Glutamatergic neuron (in vitro differentiated cells): ENCODE results near the gene ABI1. TPM values are rescaled to one million over a fixed set of nuclear protein-coding genes. Genes with fewer than 3 reads are reported as not detected.

Experiments used
- DNase-seq: peaks from one replicate; pipeline ENCODE4 v3.0.0; 2022
- H3K27ac Mint-ChIP-seq: one replicate; pipeline ENCODE4 v1.8.0; 2020; ENCODE audit warnings: mild to moderate bottlenecking, mixed read lengths, inconsistent platforms; ENCODE audit not compliant: unreplicated experiment
- H3K27me3 Mint-ChIP-seq: one replicate; pipeline ENCODE4 v1.8.0; 2020; ENCODE audit warnings: mild to moderate bottlenecking, moderate library complexity, mixed read lengths, inconsistent platforms; ENCODE audit not compliant: unreplicated experiment
- H3K36me3 Mint-ChIP-seq: one replicate; pipeline ENCODE4 v1.8.0; 2020; ENCODE audit warnings: mild to moderate bottlenecking, mixed read lengths, inconsistent platforms; ENCODE audit not compliant: unreplicated experiment
- H3K4me1 Mint-ChIP-seq: one replicate; pipeline ENCODE4 v1.8.0; 2020; ENCODE audit warnings: mild to moderate bottlenecking, low read depth, mixed read lengths, inconsistent platforms; ENCODE audit not compliant: unreplicated experiment
- H3K4me3 Mint-ChIP-seq: one replicate; pipeline ENCODE4 v1.8.0; 2020; ENCODE audit warnings: mild to moderate bottlenecking, mixed read lengths, inconsistent platforms; ENCODE audit not compliant: unreplicated experiment
- H3K9me3 Mint-ChIP-seq: one replicate; pipeline ENCODE4 v1.8.0; 2020; ENCODE audit warnings: mild to moderate bottlenecking, moderate library complexity, mixed read lengths, inconsistent platforms; ENCODE audit not compliant: unreplicated experiment
- total RNA-seq: library from RNA; stranded (reverse); fragmentation: NEBNext Ultra II Directional; extraction: Animal tissue kit (Norgen Biotek cat#: 25700); gene quantifications from one replicate; pipeline ENCODE4 v1.2.1, GENCODE V29; 2021; ENCODE audit not compliant: unreplicated experiment
- TF ChIP-seq, protein P1 (sequence below): fragments of 200-600 bp; sonication (generic); IDR thresholded peaks from one replicate; pipeline ENCODE4 v1.5.0; 2021; ENCODE audit not compliant: partially characterized antibody, unreplicated experiment

Gene ABI1
- total RNA-seq, 1 donor from 2014 or later = 37.3 TPM

DNA sequence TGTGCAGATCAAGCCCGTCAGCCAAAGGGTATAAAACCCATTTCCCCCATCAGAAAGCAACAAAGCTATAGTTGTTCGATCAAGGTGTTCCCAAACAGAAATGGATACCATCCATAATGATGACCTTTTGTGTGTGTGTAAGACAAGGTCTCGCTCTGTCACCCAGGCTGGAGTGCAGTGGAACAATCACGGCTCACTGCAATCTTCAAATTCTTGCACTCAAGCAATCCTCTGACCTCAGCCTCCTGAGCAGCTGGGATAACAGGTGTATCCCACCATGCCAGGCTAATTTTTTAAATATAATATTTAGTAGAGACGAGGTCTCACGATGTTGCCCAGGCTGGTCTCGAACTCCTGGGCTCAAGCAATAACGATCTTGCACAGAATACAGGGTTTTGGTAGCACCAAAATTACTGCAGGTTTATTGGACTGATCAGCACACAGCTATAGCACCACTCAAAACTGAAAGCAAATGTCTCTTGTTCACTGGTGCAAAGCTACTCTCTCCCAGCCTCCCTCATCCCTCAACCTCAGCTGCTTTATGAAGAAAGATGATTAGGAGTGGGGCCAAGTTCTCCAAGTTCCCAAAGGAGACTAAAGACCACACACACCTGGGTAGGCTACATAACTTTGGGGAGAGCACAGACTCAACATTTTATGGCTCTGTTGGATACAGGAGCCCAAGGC is 80.5 kb downstream of the ABI1 start:
- TF ChIP-seq, protein P1, sequence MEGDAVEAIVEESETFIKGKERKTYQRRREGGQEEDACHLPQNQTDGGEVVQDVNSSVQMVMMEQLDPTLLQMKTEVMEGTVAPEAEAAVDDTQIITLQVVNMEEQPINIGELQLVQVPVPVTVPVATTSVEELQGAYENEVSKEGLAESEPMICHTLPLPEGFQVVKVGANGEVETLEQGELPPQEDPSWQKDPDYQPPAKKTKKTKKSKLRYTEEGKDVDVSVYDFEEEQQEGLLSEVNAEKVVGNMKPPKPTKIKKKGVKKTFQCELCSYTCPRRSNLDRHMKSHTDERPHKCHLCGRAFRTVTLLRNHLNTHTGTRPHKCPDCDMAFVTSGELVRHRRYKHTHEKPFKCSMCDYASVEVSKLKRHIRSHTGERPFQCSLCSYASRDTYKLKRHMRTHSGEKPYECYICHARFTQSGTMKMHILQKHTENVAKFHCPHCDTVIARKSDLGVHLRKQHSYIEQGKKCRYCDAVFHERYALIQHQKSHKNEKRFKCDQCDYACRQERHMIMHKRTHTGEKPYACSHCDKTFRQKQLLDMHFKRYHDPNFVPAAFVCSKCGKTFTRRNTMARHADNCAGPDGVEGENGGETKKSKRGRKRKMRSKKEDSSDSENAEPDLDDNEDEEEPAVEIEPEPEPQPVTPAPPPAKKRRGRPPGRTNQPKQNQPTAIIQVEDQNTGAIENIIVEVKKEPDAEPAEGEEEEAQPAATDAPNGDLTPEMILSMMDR = no peak
- no peak for DNase-seq
- Mint-ChIP-seq H3K4me1 (peaks cover 13% of the 10 kb centered on the region), H3K9me3 (peaks cover 1% of the 10 kb centered on the region), H3K4me3 (no peak overlapping the region), H3K27me3 (no peaks in the 10 kb centered on the region), H3K36me3 (peaks cover 6% of the 10 kb centered on the region), H3K27ac (no peak overlapping the region)

DNA sequence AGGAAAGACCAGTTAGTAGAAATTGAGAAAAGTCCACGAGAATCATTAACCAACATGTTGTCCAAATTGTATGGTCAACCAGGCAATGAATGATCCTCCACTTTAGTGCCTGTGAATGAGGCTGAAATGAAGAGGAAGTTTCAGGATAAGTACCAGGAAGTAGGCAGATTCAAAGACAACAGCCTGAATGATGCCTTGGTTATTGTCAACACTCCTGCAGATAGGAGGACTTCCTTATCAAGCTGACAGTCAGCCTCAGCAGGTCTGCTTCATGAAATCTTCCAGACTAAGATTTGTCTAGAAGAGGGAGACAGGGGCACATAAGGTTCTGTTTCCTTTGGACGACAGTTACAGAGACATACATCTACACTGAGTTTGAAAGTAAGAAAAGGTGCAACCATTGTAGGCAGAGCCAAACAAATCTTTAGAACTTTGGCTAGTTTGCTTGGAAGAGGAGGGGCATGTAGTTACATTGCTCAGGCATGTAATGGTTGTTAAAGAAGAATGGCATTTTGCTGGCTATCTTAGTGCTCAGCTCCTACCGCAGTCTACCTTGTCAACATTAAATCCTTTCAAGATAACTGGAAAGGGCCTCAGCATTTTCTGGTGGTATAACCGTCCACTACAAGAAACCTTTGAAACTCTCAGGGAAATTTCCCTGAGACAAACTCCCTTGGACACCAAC is 81.4 kb downstream of the ABI1 start:
- H3K4me3 Mint-ChIP-seq = no peak overlapping the region
- peaks cover 1% of the 10 kb centered on the region for H3K9me3 Mint-ChIP-seq
- no peak for DNase-seq
- H3K4me1 Mint-ChIP-seq = peaks cover 8% of the 10 kb centered on the region
- H3K27me3 Mint-ChIP-seq = no peaks in the 10 kb centered on the region
- peaks cover 6% of the 10 kb centered on the region for H3K36me3 Mint-ChIP-seq
- no peak overlapping the region for H3K27ac Mint-ChIP-seq
- TF ChIP-seq, protein P1 = no peak

DNA sequence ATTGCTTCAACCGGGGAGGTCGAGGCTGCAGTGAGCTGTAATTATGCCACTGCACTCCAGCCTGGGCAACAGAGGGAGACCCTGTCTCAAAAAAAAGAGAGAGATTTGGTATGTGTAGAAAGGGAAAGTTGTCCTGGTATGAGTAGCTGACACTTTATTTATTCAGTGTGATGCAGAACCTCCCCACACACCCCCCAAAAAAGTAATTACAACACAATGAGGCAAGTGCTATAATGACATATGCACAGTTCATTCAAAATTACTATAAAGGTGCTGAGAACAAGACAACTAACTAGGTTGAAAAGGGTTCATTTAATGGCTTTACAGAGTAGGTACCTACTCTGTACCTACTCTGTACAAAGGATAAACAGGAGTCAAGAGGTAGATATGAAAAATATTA is 83.1 kb downstream of the ABI1 start:
- Mint-ChIP-seq H3K9me3 (peaks cover 1% of the 10 kb centered on the region), H3K27ac (no peak overlapping the region), H3K27me3 (no peaks in the 10 kb centered on the region), H3K4me3 (no peak overlapping the region), H3K36me3 (peaks cover 6% of the 10 kb centered on the region), H3K4me1 (peaks cover 8% of the 10 kb centered on the region)
- no peak for DNase-seq
- TF ChIP-seq, protein P1 = no peak

DNA sequence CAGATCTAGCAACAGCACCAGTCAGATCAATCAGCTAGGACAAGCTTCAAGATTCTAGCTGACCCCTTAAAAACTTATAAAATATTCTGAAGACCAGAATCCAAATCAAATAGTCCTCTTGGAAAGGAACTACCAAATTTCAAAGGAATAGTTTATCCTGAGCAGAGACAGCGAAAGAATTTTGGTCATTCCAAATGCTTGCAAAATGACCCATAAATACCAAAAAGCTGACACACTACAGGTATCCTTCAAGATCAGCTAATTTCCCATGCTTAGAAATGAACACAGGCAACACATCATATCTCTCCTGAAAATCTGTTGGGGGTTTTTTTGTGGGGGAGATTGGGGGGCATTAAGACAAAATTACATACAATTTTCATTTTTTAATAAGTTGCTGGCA is 84.5 kb downstream of the ABI1 start:
- peaks cover under 1% of the 10 kb centered on the region for H3K4me1 Mint-ChIP-seq
- H3K27me3 Mint-ChIP-seq = no peaks in the 10 kb centered on the region
- TF ChIP-seq, protein P1 = no peak
- peaks cover 6% of the 10 kb centered on the region for H3K36me3 Mint-ChIP-seq
- no peak overlapping the region for H3K27ac Mint-ChIP-seq
- H3K4me3 Mint-ChIP-seq = no peak overlapping the region
- peaks cover 1% of the 10 kb centered on the region for H3K9me3 Mint-ChIP-seq
- DNase-seq = no peak

DNA sequence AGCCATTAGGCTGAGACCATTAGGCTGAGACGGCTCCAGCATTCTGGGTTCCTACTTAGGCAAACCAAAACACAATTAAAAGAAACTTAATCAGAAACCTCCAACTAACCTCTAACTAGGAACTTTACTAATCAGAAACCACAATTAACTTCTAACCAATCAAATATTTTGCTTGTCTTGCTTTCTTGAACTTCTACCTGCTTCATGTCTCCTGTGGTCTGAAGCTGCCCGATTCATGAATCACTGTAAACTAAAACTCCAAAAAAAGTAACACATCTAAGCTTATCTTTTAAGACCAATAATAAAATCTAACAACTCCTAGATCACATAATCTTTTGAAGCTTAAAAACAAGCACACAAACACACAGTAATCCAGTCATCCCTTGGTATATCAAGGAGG is 87.1 kb downstream of the ABI1 start:
- peaks cover 6% of the 10 kb centered on the region for H3K36me3 Mint-ChIP-seq
- DNase-seq = no peak
- H3K27me3 Mint-ChIP-seq = no peaks in the 10 kb centered on the region
- TF ChIP-seq, protein P1 = no peak
- no peak overlapping the region for H3K27ac Mint-ChIP-seq
- peaks cover 1% of the 10 kb centered on the region for H3K9me3 Mint-ChIP-seq
- no peak overlapping the region for H3K4me3 Mint-ChIP-seq
- H3K4me1 Mint-ChIP-seq = no peaks in the 10 kb centered on the region
